Measurements from ENCODE around the gene LBP. TPM values are rescaled to one million over a fixed set of nuclear protein-coding genes. Genes with fewer than 3 reads are reported as not detected.

Gene LBP
- total and polyA plus RNA-seq, 2 experiments from 2014 or later, result 0.10 to 0.19 TPM

DNA sequence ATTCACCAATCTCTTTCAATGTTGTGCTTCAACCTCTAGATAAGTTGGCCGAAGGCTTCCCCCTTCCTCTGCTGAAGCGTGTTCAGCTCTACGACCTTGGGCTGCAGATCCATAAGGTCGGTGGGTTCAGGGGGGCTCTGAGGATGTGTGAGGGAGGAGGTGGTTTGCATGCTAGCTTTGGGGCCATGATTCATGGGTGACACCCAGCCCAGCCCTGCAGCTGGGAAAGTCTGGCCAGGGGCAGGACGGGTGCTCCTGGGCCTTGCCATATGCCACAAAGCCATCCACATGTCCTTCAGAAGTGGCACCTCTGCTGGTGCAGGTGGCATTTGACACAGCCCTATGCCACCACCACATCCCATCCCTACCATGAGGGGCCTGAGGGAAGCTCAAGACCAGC lies 27.6 kb downstream of the LBP start (continued):
- TF ChIP-seq NANOG (IDR thresholded peaks at IDR 0.05; ENCODE audit: borderline replicate concordance) (no peak), CREB1 (CRISPR knock-in tag; IDR thresholded peaks at IDR 0.05; ENCODE audit: low read depth) (no peak), POLR2AphosphoS5 (IDR thresholded peaks at IDR 0.05; ENCODE audit: low read depth) (no peak), EZH2 (IDR thresholded peaks at IDR 0.05; ENCODE audit: low read depth, unreplicated experiment) (no peak), JUNB (IDR thresholded peaks at IDR 0.05; ENCODE audit: unreplicated experiment) (no peak), STAT1 (IDR thresholded peaks at IDR 0.05; ENCODE audit: unreplicated experiment) (no peak)

DNA sequence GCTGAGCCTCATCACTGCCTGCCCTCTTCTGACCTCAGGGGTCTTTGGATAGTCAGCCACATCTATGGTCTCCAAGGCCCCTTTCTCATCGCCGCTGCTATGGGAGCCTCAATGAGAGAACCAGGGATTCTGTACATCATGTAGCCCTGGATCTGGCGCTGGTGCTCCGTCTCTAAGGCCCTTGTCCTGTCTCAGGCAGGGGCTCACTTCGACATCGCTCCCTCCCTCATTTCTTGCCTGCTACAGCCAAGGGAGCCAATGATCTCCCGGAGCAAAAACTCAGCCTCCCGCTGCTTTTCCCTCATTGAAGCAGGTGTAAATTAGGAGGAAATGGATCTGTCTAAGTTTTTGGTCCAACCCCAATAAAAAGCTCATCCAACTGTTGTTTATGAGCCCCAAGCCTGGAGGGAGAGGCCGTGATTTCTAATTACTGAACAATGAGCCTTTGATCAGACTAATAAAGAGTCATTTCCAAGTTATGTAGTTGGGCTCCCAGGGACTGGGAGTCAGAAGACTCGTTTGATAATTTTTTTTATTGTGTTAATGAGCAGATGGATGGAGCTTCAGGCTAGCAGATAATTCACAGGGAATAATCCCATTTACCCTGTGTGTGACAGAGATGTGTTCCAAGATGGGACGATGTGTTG lies 30.9 kb downstream of the LBP start:
- DNase-seq (ENCODE audit: low spot score) (no peak), ATAC-seq (no peak)
- no peaks in the 10 kb centered on the region for H3K4me1 Mint-ChIP-seq
- Histone ChIP-seq H3K79me2 (replicated peaks; ENCODE audit: insufficient read depth) (no peaks in the 10 kb centered on the region), H3F3A (replicated peaks; ENCODE audit: low read depth) (no peaks in the 10 kb centered on the region), H3K4me2 (no peak overlapping the region), H3K4me1 (ENCODE audit: insufficient read depth) (no peaks in the 10 kb centered on the region), H3K27ac (ENCODE audit: low read depth) (no peak overlapping the region), H3K36me3 (ENCODE audit: insufficient read depth) (no peaks in the 10 kb centered on the region), H3K4me3 (no peak overlapping the region), H2AFZ (no peak overlapping the region), H3K9me2 (ENCODE audit: insufficient read depth) (no peaks in the 10 kb centered on the region), H3K27me3 (ENCODE audit: insufficient read depth) (no peaks in the 10 kb centered on the region), H4K20me1 (replicated peaks; ENCODE audit: insufficient read depth) (no peaks in the 10 kb centered on the region)
- H3K9me3 Mint-ChIP-seq, result peaks cover 14% of the 10 kb centered on the region
- H3K36me3 Mint-ChIP-seq (ENCODE audit: low read depth), result peaks cover 5% of the 10 kb centered on the region; the same call in 1 of the 3 replicates
- H3K27ac Mint-ChIP-seq, result no peak overlapping the region
- peaks cover 7% of the 10 kb centered on the region for H3K27me3 Mint-ChIP-seq (ENCODE audit: insufficient read depth, low read depth, poor library complexity)
- H3K4me3 Mint-ChIP-seq, result no peak overlapping the region
- TF ChIP-seq STAT1 (IDR thresholded peaks at IDR 0.05; ENCODE audit: unreplicated experiment), result no peak
- no peak for TF ChIP-seq EZH2 (IDR thresholded peaks at IDR 0.05; ENCODE audit: low read depth, unreplicated experiment)
- no peak for TF ChIP-seq ZNF331 (CRISPR knock-in tag; IDR thresholded peaks at IDR 0.05; ENCODE audit: low read depth)
- TF ChIP-seq, protein P1, sequence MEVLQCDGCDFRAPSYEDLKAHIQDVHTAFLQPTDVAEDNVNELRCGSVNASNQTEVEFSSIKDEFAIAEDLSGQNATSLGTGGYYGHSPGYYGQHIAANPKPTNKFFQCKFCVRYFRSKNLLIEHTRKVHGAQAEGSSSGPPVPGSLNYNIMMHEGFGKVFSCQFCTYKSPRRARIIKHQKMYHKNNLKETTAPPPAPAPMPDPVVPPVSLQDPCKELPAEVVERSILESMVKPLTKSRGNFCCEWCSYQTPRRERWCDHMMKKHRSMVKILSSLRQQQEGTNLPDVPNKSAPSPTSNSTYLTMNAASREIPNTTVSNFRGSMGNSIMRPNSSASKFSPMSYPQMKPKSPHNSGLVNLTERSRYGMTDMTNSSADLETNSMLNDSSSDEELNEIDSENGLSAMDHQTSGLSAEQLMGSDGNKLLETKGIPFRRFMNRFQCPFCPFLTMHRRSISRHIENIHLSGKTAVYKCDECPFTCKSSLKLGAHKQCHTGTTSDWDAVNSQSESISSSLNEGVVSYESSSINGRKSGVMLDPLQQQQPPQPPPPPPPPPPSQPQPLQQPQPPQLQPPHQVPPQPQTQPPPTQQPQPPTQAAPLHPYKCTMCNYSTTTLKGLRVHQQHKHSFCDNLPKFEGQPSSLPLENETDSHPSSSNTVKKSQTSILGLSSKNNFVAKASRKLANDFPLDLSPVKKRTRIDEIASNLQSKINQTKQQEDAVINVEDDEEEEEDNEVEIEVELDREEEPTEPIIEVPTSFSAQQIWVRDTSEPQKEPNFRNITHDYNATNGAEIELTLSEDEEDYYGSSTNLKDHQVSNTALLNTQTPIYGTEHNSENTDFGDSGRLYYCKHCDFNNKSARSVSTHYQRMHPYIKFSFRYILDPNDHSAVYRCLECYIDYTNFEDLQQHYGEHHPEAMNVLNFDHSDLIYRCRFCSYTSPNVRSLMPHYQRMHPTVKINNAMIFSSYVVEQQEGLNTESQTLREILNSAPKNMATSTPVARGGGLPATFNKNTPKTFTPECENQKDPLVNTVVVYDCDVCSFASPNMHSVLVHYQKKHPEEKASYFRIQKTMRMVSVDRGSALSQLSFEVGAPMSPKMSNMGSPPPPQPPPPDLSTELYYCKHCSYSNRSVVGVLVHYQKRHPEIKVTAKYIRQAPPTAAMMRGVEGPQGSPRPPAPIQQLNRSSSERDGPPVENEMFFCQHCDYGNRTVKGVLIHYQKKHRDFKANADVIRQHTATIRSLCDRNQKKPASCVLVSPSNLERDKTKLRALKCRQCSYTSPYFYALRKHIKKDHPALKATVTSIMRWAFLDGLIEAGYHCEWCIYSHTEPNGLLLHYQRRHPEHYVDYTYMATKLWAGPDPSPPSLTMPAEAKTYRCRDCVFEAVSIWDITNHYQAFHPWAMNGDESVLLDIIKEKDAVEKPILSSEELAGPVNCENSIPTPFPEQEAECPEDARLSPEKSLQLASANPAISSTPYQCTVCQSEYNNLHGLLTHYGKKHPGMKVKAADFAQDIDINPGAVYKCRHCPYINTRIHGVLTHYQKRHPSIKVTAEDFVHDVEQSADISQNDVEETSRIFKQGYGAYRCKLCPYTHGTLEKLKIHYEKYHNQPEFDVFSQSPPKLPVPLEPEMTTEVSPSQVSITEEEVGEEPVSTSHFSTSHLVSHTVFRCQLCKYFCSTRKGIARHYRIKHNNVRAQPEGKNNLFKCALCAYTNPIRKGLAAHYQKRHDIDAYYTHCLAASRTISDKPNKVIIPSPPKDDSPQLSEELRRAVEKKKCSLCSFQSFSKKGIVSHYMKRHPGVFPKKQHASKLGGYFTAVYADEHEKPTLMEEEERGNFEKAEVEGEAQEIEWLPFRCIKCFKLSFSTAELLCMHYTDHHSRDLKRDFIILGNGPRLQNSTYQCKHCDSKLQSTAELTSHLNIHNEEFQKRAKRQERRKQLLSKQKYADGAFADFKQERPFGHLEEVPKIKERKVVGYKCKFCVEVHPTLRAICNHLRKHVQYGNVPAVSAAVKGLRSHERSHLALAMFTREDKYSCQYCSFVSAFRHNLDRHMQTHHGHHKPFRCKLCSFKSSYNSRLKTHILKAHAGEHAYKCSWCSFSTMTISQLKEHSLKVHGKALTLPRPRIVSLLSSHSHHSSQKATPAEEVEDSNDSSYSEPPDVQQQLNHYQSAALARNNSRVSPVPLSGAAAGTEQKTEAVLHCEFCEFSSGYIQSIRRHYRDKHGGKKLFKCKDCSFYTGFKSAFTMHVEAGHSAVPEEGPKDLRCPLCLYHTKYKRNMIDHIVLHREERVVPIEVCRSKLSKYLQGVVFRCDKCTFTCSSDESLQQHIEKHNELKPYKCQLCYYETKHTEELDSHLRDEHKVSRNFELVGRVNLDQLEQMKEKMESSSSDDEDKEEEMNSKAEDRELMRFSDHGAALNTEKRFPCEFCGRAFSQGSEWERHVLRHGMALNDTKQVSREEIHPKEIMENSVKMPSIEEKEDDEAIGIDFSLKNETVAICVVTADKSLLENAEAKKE (CRISPR knock-in tag; IDR thresholded peaks at IDR 0.05), result no peak
- TF ChIP-seq, protein P2, sequence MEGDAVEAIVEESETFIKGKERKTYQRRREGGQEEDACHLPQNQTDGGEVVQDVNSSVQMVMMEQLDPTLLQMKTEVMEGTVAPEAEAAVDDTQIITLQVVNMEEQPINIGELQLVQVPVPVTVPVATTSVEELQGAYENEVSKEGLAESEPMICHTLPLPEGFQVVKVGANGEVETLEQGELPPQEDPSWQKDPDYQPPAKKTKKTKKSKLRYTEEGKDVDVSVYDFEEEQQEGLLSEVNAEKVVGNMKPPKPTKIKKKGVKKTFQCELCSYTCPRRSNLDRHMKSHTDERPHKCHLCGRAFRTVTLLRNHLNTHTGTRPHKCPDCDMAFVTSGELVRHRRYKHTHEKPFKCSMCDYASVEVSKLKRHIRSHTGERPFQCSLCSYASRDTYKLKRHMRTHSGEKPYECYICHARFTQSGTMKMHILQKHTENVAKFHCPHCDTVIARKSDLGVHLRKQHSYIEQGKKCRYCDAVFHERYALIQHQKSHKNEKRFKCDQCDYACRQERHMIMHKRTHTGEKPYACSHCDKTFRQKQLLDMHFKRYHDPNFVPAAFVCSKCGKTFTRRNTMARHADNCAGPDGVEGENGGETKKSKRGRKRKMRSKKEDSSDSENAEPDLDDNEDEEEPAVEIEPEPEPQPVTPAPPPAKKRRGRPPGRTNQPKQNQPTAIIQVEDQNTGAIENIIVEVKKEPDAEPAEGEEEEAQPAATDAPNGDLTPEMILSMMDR (conservative IDR thresholded peaks at IDR 0.05; ENCODE audit: low read depth in 2 of 2), result no peak
- TF ChIP-seq, protein P3, sequence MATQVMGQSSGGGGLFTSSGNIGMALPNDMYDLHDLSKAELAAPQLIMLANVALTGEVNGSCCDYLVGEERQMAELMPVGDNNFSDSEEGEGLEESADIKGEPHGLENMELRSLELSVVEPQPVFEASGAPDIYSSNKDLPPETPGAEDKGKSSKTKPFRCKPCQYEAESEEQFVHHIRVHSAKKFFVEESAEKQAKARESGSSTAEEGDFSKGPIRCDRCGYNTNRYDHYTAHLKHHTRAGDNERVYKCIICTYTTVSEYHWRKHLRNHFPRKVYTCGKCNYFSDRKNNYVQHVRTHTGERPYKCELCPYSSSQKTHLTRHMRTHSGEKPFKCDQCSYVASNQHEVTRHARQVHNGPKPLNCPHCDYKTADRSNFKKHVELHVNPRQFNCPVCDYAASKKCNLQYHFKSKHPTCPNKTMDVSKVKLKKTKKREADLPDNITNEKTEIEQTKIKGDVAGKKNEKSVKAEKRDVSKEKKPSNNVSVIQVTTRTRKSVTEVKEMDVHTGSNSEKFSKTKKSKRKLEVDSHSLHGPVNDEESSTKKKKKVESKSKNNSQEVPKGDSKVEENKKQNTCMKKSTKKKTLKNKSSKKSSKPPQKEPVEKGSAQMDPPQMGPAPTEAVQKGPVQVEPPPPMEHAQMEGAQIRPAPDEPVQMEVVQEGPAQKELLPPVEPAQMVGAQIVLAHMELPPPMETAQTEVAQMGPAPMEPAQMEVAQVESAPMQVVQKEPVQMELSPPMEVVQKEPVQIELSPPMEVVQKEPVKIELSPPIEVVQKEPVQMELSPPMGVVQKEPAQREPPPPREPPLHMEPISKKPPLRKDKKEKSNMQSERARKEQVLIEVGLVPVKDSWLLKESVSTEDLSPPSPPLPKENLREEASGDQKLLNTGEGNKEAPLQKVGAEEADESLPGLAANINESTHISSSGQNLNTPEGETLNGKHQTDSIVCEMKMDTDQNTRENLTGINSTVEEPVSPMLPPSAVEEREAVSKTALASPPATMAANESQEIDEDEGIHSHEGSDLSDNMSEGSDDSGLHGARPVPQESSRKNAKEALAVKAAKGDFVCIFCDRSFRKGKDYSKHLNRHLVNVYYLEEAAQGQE (IDR thresholded peaks at IDR 0.05; ENCODE audit: unreplicated experiment), result no peak
- no peak for TF ChIP-seq NANOG (IDR thresholded peaks at IDR 0.05; ENCODE audit: borderline replicate concordance)
- TF ChIP-seq, protein P4, sequence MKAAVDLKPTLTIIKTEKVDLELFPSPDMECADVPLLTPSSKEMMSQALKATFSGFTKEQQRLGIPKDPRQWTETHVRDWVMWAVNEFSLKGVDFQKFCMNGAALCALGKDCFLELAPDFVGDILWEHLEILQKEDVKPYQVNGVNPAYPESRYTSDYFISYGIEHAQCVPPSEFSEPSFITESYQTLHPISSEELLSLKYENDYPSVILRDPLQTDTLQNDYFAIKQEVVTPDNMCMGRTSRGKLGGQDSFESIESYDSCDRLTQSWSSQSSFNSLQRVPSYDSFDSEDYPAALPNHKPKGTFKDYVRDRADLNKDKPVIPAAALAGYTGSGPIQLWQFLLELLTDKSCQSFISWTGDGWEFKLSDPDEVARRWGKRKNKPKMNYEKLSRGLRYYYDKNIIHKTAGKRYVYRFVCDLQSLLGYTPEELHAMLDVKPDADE (IDR thresholded peaks at IDR 0.05), result no peak
- no peak for TF ChIP-seq ZNF114 (CRISPR knock-in tag; IDR thresholded peaks at IDR 0.05)
- no peak for TF ChIP-seq POLR2AphosphoS5 (IDR thresholded peaks at IDR 0.05; ENCODE audit: low read depth)

Data from GM23338 (cell line).